H1 (cell line): ENCODE measurements around the gene PROSER1. TPM values are rescaled to one million over a fixed set of nuclear protein-coding genes. Genes with fewer than 3 reads are reported as not detected.

Experiments
- CHD7 ChIP-seq: fragments of 300-600 bp; sonication (generic); IDR thresholded peaks from 2 replicates; pipeline ENCODE4 v1.7.1; 2012; ENCODE audit warnings: low read length, moderate library complexity, mild to moderate bottlenecking, inconsistent platforms; ENCODE audit not compliant: insufficient replicate concordance
- HDAC2 ChIP-seq, 2 experiments: fragments of 300-600 bp in 1 of 2; sonication (generic) in 1 of 2; IDR thresholded peaks; 2 replicates each; pipeline ENCODE4 v1.6.1; 2011 to 2012; ENCODE audit warnings: low read depth in 2 of 2, low read length in 2 of 2, mild to moderate bottlenecking in 2 of 2, moderate library complexity in 2 of 2, borderline replicate concordance in 1 of 2, inconsistent platforms in 1 of 2
- JUND ChIP-seq: IDR thresholded peaks from 2 replicates; pipeline ENCODE4 v1.6.1; 2011; ENCODE audit warnings: mild to moderate bottlenecking, improper control_type of control experiment, low read length
- KDM4A ChIP-seq: IDR thresholded peaks from one replicate; pipeline ENCODE4 v1.7.1; 2012; ENCODE audit warnings: low read depth, mild to moderate bottlenecking, moderate library complexity, low read length, inconsistent platforms; ENCODE audit not compliant: severe bottlenecking
- RXRA ChIP-seq: IDR thresholded peaks from 2 replicates; pipeline ENCODE4 v1.6.1; 2011; ENCODE audit warnings: low read depth, mild to moderate bottlenecking, low read length, moderate library complexity; ENCODE audit not compliant: insufficient read depth
- SIX5 ChIP-seq: IDR thresholded peaks from 2 replicates; pipeline ENCODE4 v1.6.1; 2011; ENCODE audit warnings: mild to moderate bottlenecking, low read depth, low read length
- polyA plus RNA-seq, 7 experiments: library from polyadenylated mRNA; depleted of rRNA in 3 of 7; stranded (reverse) in 5 of 7; unstranded in 2 of 7; fragments of >200 nt in 5 of 7; fragments of 200-250 nt in 2 of 7; gene quantifications; 1 replicate in 5 of 7; 2 replicates in 1 of 7; 4 replicates in 1 of 7; pipeline versions ENCODE4 v1.2.1 to v1.2.3, GENCODE V29; 2011 to 2013; ENCODE audit warnings: missing spikeins in 2 of 7, mixed read lengths in 2 of 7
- total RNA-seq: library from RNA; stranded (reverse); fragmentation: NEBNext Ultra II Directional; extraction: Animal tissue kit (Norgen Biotek cat#: 25700); gene quantifications from 2 replicates; pipeline ENCODE4 v1.2.1, GENCODE V29; 2021

Gene PROSER1
- total and polyA plus RNA-seq, 2 of the 8 experiments (the other 6 are each of a cell fraction or from before 2014, with no cell fraction given) = 99.2 to 116 TPM

- TF ChIP-seq CHD7 (peak; percentile 32), SIX5 (no peak), JUND (no peak), KDM4A (no peak), HDAC2 (IDR thresholded peaks at IDR 0.05; ENCODE audit: borderline replicate concordance in 1 of 2, low read depth in 2 of 2, low read length in 2 of 2) (no peak), RXRA (no peak)
Observed at GRCh38 chr13:39023761-39024160, 14.1 kb downstream of the PROSER1 start (continued).
